ENCODE measurements around the gene VEZF1.

The VEZF1 gene, protein sequence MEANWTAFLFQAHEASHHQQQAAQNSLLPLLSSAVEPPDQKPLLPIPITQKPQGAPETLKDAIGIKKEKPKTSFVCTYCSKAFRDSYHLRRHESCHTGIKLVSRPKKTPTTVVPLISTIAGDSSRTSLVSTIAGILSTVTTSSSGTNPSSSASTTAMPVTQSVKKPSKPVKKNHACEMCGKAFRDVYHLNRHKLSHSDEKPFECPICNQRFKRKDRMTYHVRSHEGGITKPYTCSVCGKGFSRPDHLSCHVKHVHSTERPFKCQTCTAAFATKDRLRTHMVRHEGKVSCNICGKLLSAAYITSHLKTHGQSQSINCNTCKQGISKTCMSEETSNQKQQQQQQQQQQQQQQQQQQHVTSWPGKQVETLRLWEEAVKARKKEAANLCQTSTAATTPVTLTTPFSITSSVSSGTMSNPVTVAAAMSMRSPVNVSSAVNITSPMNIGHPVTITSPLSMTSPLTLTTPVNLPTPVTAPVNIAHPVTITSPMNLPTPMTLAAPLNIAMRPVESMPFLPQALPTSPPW

DNA sequence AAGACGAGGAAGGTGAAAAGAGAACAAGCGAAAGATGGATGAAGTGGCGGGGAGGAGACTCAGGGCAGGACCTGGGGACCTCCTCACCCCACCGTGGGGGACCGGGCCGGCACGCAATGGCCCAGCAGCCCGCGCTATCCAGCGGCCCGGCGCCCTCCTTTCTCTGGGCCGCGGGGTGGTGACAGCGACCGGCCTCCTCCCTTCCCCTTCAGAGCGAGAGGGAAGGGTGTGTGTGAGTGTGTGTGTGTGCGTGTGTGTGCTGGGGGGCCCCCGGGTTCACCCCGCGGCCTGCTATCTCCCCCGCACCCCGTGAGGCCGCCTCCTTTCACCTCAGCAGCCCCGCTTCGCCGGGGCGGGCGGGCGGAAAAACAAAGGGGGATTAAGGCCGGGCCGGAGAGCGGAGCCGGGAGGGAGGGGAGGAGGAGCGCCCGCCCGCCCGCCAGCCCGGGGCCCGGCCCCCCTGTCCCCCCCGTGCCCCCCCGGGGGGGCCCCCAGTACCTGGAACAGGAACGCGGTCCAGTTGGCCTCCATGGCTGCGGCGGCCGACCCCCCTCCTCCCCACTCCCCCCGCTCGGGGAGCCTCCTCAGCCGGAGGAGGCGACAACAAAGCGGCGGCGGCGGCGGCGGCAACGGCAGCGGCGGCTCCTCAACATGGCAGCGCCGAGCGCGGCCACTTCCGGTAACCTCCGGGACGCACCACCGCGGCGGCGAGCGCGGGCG is at the start of gene VEZF1:
Gene VEZF1, minus strand, starts transcription at position 674 of the 720 bp plus-strand sequence. Its CDS starts 143 bp downstream, at position 531.
- DNase-seq = no peak

DNA sequence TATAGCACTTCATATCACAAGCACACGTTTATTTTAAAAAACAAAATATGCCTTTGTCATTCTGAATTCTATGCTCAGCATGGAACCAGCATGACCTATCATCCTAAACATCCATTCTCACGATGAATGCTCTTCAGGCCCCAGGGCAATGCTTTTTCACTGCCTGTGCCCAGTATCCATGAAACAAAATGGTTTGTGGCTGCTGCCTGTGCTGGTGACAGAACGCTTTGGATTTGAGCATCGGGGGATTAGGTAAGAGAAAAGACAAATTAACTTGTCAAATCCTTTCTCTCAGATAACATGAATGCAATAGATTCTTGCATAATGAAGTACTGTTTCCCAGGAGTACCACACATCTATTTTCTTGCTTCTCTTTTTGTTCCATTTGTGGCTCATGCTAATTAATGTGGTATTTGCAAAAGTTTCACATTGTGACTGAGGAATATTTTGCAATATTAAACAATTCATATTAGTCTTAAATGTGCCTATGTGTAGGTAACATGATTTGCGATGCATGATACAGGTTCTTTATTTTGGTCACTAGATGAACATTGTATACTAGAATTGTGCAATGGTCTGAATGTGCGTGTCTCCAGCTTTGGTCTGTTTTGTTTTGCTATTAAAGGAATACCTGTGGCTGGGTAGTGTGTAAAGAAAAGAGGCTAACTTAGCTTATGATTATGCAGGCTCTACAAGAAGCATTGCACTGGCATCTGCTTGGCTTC is 44.8 kb upstream of the VEZF1 start:
- no peak for DNase-seq

DNA sequence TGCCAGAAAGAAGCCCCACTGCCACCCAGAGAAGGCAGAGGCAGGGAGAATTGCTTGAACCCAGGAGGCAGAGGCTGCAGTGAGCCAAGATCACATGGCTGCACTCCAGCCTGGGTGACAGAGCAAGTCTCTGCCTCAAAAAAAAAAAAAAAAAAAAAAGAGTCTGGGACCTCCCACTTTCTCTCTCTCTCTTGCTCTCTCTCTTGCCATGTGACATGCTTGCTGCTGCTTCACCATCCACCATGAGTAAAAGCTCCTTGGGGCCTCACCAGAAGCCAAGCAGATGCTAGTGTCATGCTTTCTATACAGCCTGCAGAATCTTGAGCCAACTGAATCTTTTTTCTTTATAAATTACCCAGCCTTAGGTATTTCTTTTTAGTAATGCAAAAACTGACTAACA is 40.5 kb upstream of the VEZF1 start:
- no peak for DNase-seq

DNA sequence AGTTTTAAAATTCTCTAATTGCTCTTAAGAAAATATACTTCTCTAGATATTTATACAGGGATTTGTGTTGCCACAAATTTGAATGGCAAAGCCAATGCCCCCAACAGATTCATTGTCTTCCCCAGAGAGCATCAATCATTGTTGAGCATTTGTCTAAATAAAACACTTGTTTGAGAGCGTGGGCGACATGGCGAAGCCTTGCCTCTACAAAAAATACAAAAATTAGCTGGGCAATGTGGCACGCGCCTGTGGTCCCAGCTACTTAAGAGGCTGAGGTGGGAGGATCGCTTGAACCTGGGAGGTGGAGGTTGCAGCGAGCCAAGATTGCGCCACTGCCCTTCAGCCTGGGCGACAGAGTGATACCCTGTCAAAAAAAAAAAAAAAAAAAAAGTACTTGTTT is 32.3 kb upstream of the VEZF1 start:
- no peak for DNase-seq

DNA sequence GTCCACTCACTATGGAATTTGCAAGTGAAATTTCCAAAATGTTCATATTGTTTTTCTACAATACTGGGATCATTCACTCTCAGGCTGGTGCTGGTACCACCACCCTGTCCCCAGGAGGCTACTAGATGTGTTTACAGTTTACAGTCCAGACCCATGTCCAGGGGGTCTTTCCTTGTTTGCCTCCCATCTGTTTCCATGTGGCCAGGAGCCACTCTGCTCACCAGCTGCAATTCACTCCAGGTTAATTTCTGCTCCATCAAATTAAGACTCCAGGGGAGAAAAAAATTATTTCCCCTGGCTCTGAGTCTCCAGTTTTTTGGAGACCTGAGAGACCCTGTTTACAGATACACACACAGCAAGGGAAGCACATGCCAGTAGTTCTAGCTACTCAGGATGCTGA is 31.5 kb upstream of the VEZF1 start:
- DNase-seq = no peak

DNA sequence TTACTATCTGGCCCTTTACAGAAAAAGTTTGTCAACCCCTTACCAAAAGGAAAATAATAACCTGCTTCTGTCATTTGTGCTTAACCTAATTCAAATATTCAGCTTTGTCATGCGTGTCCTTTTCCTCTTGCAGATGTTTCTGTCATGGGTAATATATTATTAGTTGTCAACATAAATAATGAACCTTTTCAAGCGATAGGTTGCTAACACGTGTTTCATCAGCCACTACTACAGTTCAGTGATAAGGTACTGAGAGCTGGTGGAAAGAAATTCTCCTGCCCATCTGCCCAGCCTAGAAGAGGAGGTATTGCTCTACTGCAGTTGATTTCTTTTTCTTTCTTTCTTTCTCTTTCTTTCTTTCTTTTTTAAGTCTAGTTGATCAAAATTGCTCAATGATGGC is 31.0 kb upstream of the VEZF1 start:
- DNase-seq = no peak

DNA sequence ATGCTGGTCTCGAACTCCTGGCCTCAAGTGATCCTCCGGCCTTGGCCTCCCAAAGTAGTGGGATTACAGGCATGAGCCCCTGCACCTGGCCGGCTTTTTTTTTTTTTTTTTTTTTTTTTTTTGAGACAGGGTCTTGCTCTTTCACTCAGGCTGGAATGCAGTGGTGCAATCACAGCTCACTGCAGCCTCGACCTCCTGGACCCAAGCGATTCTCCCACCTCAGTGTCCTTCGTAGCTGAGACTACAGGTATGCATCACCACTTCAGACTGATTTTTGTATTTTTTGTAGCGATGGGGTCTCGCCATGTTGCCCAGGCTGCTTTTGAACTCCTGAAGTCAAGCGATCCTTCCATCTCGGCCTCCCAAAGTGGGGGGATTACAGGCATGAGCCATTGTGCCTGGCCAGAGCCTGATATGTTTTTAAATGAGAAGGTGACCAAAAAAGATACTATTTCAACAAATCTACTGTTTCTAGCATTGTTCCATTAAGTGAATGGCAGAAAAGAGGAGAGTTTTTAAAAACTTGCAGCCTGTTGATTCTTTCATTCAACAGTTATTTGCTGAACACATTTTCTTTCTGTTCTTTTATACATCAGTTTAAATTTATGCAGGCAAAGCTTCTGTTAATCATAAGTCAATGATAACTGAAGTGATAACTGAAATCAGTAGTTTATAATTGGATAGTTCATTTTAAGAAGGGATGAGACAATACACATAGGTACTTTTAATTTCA is 22.2 kb upstream of the VEZF1 start:
- no peak for DNase-seq

DNA sequence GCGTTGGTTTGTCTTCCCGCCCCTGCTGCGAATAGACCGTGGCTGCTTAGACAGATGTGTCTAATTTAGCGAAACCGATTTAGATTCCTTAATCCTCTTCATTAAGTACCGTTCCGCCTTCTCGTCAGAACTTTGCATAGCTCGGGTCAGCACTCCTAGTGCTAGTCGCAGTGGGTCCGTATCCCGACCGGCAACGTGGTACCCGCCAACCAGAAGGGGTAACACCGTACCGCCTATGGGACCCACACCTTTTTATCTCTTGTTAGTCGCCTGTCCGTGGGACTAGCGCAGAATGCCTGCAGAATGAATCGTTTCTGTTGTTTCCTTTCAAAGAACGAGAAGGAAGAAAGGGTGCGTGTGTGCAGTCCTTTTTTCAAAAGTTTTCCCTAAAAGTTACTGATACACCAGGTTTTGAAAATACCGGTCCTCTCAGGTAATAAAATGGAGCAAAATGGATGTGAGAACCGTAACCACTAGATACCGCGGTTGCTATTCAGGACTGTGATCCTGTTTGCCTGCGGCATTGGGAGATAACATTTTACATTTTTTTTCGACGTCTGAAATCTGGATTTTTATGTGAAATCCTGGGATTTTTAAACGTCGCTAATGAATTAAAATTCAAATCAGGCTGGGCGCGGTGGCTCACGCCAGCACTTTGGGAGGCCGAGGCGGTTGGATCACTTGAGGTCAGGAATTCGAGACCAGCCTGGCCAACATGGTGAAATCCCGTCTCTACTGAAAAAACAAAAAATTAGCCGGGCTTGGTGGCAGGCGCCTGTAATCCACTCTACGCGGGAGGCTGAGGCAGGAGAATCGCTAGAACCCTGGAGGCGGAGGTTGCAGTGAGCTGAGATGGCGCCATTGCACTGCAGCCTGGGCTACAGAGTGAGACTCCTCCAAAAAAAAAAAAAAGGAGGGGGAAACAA is 20.0 kb upstream of the VEZF1 start:
- DNase-seq = no peak

DNA sequence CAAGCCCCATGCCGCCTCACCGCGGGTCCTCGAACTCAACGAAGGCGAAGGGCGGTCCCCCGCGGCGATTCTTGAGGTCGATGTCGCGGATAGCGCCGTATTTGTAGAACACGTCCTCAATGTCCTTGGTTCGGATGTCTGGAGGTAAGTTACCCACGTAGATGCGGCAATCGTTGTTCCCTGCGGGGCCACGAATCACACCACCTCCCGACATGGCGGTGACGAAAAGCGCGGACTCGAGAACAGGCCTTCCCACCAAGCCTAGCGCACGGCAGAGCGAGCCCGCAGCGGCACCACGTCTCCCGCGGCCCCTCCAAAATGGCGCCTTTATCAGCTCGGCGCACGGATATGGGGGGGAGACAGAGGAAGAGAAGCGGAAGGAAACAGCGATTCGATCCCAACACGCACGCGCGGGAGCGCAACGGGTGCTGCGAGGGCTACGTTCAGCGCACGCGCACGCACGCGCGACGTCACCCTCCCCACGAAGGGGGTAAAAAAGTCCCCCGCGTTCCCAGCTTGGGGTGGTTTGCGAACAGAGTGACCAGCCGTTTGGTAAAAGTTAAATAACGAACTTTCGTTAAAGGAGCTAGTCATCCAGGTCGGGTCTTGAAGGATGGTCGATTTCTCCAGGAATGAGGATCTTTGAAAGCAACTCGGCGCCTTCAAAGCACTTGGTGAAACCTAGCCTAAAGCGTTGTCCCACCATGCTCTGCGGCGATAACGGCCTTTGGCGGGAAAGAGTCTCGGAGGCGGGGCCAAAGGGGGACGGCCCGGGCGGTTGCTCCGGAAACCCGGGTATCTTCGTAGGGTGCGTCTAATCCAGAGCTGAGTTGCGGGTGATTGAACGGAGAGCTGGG is 19.1 kb upstream of the VEZF1 start, which contains the start of gene SRSF1:
Gene SRSF1, minus strand, starts transcription at position 323 of the 857 bp plus-strand sequence. Its CDS starts 109 bp downstream, at position 214.
- peak; percentile 86 for DNase-seq

DNA sequence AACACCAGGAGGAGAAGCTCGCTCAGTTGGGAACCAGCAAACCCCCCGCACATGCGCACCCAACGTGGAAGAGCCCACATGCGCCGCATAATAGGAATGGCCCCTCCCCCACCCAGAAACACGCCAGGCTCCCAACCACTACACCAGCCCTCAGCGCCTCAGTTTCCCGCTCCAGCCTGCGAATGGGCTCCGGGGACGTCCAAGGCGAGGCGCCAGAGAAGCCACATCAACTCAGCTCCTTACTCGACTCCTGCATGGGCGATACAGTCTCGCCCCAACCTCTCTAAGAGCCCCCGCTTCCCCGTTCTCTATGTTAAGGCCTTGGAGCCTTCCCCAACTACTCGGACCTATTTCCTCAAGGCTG is 18.5 kb upstream of the VEZF1 start:
- DNase-seq = no peak

DNA sequence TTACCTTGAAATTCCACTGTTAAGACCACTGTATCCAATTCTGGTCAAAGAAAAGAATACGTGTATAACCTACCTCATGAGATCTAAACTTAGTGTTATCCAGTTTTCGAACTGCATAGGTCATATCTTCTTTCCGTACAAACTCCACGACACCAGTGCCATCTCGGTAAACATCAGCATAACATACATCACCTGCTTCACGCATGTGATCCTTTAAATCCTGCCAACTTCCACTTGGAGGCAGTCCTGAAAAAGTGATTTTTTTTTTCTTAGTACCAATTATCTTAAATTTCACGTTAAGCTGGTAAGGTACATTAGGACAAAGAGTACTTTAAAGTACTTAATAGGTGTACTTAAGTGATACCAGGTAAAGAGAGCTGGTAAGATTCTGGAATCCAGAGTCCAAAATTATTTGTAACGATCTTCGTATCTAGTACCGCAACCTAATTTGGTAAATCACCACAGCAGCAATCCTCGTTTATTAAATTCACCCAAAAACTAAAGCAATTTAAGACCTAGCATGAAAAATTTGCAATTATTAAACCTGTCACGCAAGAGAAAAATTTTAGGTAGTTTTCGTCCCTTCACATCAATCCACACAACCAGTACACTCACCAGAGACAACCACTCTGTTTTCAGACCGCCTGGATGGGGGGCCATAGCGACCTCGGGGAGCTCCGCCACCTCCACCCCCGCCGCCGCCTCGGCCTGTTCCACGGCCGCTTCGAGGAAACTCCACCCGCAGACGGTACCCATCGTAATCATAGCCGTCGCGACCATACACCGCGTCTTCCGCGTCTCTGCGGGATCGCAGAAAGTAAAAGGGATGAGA is 17.9 kb upstream of the VEZF1 start:
- DNase-seq = no peak

DNA sequence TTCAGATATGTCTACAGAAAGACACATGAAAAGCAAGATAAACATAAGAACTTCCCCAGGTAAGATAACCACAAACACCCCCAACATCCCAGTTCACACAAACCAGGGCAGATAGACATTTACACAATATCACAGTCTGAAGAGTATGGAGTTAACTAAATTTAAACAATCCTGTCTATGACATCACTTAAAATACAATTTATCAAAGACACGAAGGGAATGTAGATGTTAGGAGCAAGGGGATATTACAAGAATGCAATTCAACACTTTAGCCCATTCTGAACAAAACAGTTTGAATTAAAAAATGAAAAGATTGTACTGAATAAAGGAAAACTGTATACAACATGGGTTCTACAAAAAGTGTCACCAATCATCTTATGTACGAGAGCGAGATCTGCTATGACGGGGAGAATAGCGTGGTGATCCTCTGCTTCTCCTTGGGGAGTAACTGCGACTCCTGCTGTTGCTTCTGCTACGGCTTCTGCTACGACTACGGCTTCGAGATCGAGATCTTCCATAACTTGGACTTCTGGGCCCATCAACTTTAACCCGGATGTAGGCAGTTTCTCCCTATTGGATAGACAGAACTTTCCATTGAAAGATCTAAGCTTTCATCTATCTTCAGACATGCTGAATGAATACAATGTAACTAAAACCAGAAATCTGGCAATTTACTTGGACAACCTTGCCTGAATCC is 17.1 kb upstream of the VEZF1 start:
- no peak for DNase-seq

DNA sequence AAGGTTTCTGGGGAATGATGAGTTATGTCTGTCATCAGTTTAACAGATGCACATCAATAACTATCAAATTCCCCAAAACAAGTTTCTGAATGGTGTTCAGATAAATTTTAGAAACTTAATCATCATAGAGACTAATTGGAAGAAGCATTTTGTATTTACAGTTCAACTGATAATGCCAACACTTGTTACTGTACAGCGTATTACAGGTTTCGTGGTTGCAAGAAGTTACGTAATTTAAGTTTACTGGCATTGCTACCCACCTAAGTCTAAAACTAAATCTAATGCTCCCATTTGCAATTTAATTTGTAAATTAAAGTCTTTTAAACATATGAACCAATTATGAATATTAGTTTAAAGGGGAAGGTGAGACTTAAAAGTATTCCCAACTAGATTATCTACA is 16.0 kb upstream of the VEZF1 start:
- DNase-seq = no peak

DNA sequence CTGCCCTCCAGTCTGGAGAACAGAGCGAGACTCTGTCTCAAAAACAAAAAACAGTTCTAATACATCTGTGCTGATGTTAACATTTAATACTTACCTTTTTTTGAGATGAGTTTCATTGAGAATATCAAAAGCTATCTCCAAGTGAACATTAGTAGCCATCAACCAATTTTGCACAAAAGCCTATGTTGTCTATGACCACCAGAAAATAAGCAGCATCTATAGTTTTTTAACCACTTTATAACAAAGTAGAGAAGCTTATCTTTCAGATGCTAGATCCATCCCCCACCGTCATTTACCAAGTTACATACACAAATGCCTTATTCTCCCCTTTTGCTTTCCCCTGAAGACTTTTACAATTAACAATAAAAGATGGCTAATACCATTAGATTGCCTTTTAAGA is 14.9 kb upstream of the VEZF1 start:
- no peak for DNase-seq

DNA sequence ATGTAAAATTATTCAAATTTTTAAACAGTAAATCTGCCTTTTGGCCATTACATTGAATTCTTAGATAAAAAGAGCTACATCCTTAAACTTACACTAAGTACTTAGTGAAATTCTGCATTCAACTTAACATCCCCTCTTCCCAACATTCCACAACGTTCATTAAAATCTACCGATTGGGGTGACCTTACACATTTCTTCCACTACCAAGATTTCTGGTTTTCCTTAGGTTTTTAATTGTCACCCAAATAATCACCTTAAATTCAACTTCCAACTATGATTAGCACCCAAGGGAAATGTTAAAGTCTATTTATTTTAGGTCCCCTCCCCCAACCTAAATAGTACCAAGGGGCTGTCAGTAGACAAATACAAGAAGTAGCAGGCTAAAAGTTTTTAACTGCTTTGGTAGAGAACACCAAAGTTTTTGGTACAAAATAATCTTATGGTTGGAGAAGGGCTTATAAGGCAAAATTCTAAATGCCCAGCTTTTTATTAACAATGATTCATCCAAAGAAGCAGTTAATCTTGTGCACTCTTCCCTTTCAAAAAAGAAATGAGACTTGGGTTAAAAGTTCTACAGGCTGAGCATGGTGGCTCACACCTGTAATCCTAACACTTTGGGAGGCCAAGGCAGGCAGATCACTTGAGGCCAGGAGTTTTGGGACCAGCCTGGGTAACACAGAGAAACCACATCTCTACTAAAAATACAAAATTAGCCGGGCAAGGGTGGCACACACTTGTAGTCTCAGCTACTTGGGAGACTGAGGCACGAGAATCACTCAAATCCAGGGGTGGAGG is 14.3 kb upstream of the VEZF1 start:
- no peak for DNase-seq

DNA sequence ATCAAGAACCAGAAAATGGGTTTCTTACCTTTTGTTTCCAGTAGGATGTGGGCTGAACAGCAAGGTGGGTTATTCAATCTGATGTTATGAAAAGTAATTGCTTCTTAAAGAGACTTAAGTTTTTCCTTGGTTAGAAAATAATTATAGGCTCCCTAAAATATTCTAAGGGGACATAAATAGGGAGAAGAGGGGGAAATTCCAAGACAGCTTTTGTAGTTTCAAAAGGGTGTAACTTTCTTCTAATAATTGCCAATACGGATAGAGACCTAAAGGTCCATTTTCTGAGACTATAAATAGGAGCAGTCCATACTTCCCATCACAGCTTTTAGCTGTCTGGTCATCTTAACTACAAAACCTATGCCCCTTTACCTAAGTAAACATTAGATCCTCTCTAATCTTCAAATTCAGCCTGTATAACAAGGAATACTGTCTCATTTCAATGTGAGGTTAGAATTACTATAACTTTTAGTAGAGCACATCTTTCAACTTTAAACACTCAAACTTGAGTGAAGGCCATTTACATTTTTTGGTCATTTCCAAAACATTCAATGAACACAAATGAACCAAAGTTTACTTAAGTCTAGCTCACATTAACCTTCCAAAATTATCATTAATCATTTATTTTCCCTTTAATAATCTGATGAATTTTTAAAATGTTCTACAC is 13.5 kb upstream of the VEZF1 start:
- no peak for DNase-seq

DNA sequence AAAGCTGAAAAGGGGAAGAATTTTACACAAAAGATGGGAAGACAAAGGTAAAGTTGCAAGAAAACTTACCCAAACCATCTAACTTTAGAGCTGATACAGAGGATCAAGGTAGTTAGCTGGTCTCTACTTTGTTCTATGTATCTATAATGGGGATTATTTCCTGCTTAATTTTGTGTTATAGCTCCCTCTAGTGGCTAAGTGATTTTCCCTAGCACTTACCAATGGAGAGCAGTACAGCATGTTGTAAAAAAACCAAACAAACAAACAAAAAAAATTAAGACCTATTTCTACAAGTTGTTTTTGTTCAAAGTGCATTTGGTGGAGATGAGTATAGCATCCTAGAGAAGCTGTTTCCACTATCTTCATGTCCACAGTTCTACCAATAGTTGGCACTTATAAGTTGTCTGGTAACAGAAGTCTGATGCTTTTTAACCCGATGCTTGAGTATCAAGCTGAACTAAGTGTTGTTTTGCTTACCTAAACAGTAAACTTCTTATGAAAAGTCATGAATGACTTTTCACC is 11.5 kb upstream of the VEZF1 start:
- DNase-seq = peak; percentile 32
